NCI-H2029 treated with DMSO at 0.1 percent for 48 hours (cell line): Measurements from ENCODE around the gene SENP7.
"Not testable (repeated sequence)": the region's sequence is repeated elsewhere in the genome, so short reads cannot be mapped to it uniquely, and the experiment has no call there.

ENCODE experiments used
- DNase-seq: peaks from one replicate; lab custom pipeline; 2025; lab: John Stamatoyannopoulos, UW

SENP7 gene

GRCh38 chr3:101325393-101326134 is 187.4 kb downstream of the SENP7 start:
- DNase-seq: no peak

- no peak for DNase-seq
Measured at GRCh38 chr3:101320475-101320874, 192.5 kb downstream of the SENP7 start, which contains the start of gene IMPG2. TSS of gene IMPG2 (minus strand) at chr3:101320575. CDS start at chr3:101320372, 203 bp downstream.

- no peak for DNase-seq
Measured at GRCh38 chr3:101319531-101319930, 193.5 kb downstream of the SENP7 start.

GRCh38 chr3:101312545-101312944 is 200.5 kb downstream of the SENP7 start:
- no peak for DNase-seq

- DNase-seq: no peak
Measured at GRCh38 chr3:101311676-101312075, 201.3 kb downstream of the SENP7 start.

GRCh38 chr3:101310978-101311375 is 202.0 kb downstream of the SENP7 start:
- DNase-seq: no peak

- not testable (repeated sequence) for DNase-seq
Measured at GRCh38 chr3:101308147-101308772, 204.8 kb downstream of the SENP7 start.

GRCh38 chr3:101303836-101304235 is 209.2 kb downstream of the SENP7 start:
- no peak for DNase-seq

- DNase-seq: no peak
Measured at GRCh38 chr3:101303089-101303731, 209.8 kb downstream of the SENP7 start.

GRCh38 chr3:101300073-101300472 is 212.9 kb downstream of the SENP7 start:
- no peak for DNase-seq

- no peak for DNase-seq
Measured at GRCh38 chr3:101292027-101292426, 221.0 kb downstream of the SENP7 start.

- no peak for DNase-seq
Measured at GRCh38 chr3:101288294-101288693, 224.7 kb downstream of the SENP7 start.

- no peak for DNase-seq
Measured at GRCh38 chr3:101284757-101285156, 228.3 kb downstream of the SENP7 start.

GRCh38 chr3:101281521-101282030 is 231.4 kb downstream of the SENP7 start:
- no peak for DNase-seq

- no peak for DNase-seq
Measured at GRCh38 chr3:101279765-101280385, 233.1 kb downstream of the SENP7 start.

GRCh38 chr3:101279162-101279561 is 233.8 kb downstream of the SENP7 start:
- DNase-seq: no peak

- no peak for DNase-seq
Measured at GRCh38 chr3:101278727-101279126, 234.3 kb downstream of the SENP7 start.
